Subcutaneous adipose tissue (tissue), 4 donors: ENCODE data around the gene PRPF18. TPM values are rescaled to one million over a fixed set of nuclear protein-coding genes. Genes with fewer than 3 reads are reported as not detected.

ENCODE experiments used
- CTCF ChIP-seq: fragments of 450-650 bp; IDR thresholded peaks from one replicate; pipeline ENCODE4 v1.5.1; 2016; ENCODE audit warnings: low read depth, mild to moderate bottlenecking, control low read depth, antibody characterized with exemption, moderate library complexity
- total RNA-seq, 4 donors: library from RNA; depleted of rRNA; stranded (reverse); fragments of >200 nt; gene quantifications; one replicate each; pipeline ENCODE4 v1.1.0, GENCODE V29; 2016

The PRPF18 gene
- total RNA-seq, 4 donors from 2014 or later: 22.1 to 31.0 (median 26.8) TPM

GRCh38 chr10:13669182-13669855 lies 82.6 kb downstream of the PRPF18 start:
- TF ChIP-seq CTCF: no peak

- no peak for TF ChIP-seq CTCF
Observed at GRCh38 chr10:13669901-13670300, 83.1 kb downstream of the PRPF18 start.

- TF ChIP-seq CTCF: no peak
Observed at GRCh38 chr10:13670311-13670710, 83.5 kb downstream of the PRPF18 start.

GRCh38 chr10:13671904-13672303 lies 85.1 kb downstream of the PRPF18 start:
- TF ChIP-seq CTCF: no peak

DNA sequence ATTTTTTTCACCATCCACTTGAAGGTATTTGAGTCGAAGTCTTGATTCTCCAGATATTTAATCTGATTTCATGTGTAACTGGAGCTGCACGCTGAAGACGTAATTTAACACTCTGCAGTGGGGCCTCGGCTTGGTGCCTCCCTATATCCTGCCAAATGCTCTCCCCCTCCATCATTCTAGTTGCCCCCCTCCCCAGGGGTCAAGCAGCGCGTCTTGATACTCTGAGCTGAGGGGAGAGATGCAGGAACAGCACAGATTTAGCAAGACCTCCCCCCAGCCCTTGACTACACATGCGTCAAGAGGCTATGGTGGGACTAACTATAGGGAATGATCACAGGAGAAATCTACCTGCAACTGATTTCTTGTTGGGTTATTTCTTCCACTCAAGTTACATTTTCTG lies 85.8 kb downstream of the PRPF18 start:
- TF ChIP-seq CTCF: no peak

DNA sequence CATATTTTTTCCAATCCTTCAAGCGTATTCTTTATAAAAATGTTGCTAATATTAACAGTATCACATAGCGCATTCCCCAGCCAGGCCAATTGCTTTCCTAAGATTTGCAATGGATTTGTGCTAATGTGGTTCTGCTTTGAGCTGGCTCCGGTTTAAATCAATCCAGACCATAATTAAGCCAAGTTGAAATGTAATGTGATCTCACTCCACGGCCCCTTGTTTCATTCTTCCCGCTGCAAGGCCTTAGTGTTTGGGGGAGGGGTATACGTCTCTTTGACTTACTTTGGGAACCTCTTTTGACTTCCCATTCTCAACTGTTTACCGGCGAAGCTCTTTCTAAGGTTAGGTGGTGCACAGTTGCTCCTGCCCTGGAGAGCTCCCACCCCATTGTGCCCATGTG lies 86.4 kb downstream of the PRPF18 start:
- TF ChIP-seq CTCF: no peak

GRCh38 chr10:13674645-13675588 lies 88.2 kb downstream of the PRPF18 start:
- TF ChIP-seq CTCF: no peak
